Measurements from ENCODE around the gene MYMK. TPM values are rescaled to one million over a fixed set of nuclear protein-coding genes. Genes with fewer than 3 reads are reported as not detected.

Gene MYMK
- total RNA-seq, 1 experiment from 2014 or later = not detected

DNA sequence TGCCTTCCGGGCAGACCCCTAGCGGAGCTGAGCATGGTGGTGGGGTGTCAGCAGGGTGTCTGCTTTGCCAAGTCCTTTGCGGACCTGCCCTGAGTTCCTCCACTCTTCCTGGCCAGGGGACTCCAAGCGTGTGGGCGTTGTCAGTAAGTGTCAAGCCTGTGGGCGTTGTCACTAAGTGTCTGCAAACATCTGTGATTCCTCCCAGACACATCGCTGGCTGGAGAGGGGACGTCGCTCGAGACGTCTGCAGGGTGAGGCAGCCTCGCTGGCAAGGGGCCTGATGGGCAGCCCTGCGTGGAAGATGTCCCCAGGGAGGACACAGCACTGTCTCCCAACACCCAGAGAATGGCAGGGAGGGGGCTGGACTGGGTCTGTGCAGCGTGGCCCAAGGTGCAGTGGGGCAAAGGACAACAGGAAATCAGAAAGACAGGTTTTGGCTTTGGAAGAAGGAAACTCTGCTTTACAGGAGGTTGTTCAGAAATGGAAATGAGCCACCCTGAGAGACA, 38.6 kb upstream of the MYMK start:
- no peaks in the 10 kb centered on the region for H3K27me3 ChIP-seq (replicated peaks; ENCODE audit: control insufficient read depth, insufficient read depth, low read length)
- H3K9me3 ChIP-seq = no peaks in the 10 kb centered on the region
- intact Hi-C loops (cut with micrococcal nuclease; ENCODE audit: unreplicated experiment) = no loop called here
- H3K4me3 Mint-ChIP-seq (ENCODE audit: unreplicated experiment) = no peak overlapping the region
- H3K4me1 ChIP-seq = peaks cover 6% of the 10 kb centered on the region; the same call in 1 of the 2 replicates
- no peak overlapping the region for H3K27ac Mint-ChIP-seq (ENCODE audit: unreplicated experiment)
- H3K36me3 ChIP-seq (ENCODE audit: control insufficient read depth, insufficient read depth, low read length) = no peaks in the 10 kb centered on the region
- no peaks in the 10 kb centered on the region for H3K36me3 Mint-ChIP-seq (ENCODE audit: insufficient read depth, unreplicated experiment)
- CTCF ChIA-PET = no interaction called here
- no peak for TF ChIP-seq CTCF (IDR thresholded peaks at IDR 0.05; ENCODE audit: insufficient read depth in 1 of 2, low read depth in 1 of 2, low read length in 1 of 2, severe bottlenecking in 1 of 2, unreplicated experiment in 1 of 2)
- H3K9me3 Mint-ChIP-seq (ENCODE audit: unreplicated experiment) = no peaks in the 10 kb centered on the region
- H3K4me3 ChIP-seq (ENCODE audit: low read depth, low read length) = no peak overlapping the region
- H3K4me1 Mint-ChIP-seq (ENCODE audit: low read depth, unreplicated experiment) = peaks cover 13% of the 10 kb centered on the region
- BruUV-seq (replicated peaks) = no TSS peak
- DNase-seq = peak; percentile 16 to 56
- peaks cover 5% of the 10 kb centered on the region for H3K27me3 Mint-ChIP-seq (ENCODE audit: insufficient read depth, unreplicated experiment)
- POLR2A ChIA-PET = no interaction called here

- CTCF ChIA-PET = no interaction called here
- BruUV-seq (replicated peaks) = no TSS peak
- no peaks in the 10 kb centered on the region for H3K36me3 Mint-ChIP-seq (ENCODE audit: insufficient read depth, unreplicated experiment)
Measured at GRCh38 chr9:133562611-133563290, 38.0 kb upstream of the MYMK start.

GRCh38 chr9:133561976-133562554, 37.3 kb upstream of the MYMK start:
- Histone ChIP-seq H3K9me3 (no peaks in the 10 kb centered on the region), H3K36me3 (ENCODE audit: control insufficient read depth, insufficient read depth, low read length) (no peaks in the 10 kb centered on the region), H3K4me3 (ENCODE audit: low read depth, low read length) (no peak overlapping the region), H3K27me3 (replicated peaks; ENCODE audit: control insufficient read depth, insufficient read depth, low read length) (no peaks in the 10 kb centered on the region), H3K4me1 (peaks cover 6% of the 10 kb centered on the region; the same call in 1 of the 2 replicates)
- H3K27me3 Mint-ChIP-seq (ENCODE audit: insufficient read depth, unreplicated experiment) = peaks cover 5% of the 10 kb centered on the region
- intact Hi-C loops (cut with micrococcal nuclease; ENCODE audit: unreplicated experiment) = no loop called here
- no peak for DNase-seq
- no peaks in the 10 kb centered on the region for H3K36me3 Mint-ChIP-seq (ENCODE audit: insufficient read depth, unreplicated experiment)
- BruUV-seq (replicated peaks) = no TSS peak
- no peak overlapping the region for H3K4me3 Mint-ChIP-seq (ENCODE audit: unreplicated experiment)
- H3K4me1 Mint-ChIP-seq (ENCODE audit: low read depth, unreplicated experiment) = peaks cover 19% of the 10 kb centered on the region
- TF ChIP-seq CTCF (IDR thresholded peaks at IDR 0.05; ENCODE audit: insufficient read depth in 1 of 2, low read depth in 1 of 2, low read length in 1 of 2, severe bottlenecking in 1 of 2, unreplicated experiment in 1 of 2) = no peak
- CTCF ChIA-PET = no interaction called here
- H3K27ac Mint-ChIP-seq (ENCODE audit: unreplicated experiment) = no peak overlapping the region
- POLR2A ChIA-PET = no interaction called here
- no peaks in the 10 kb centered on the region for H3K9me3 Mint-ChIP-seq (ENCODE audit: unreplicated experiment)

More at GRCh38 chr9:133562611-133563290, 38.0 kb upstream of the MYMK start:
- H3K4me3 Mint-ChIP-seq (ENCODE audit: unreplicated experiment) = no peak overlapping the region
- H3K27me3 Mint-ChIP-seq (ENCODE audit: insufficient read depth, unreplicated experiment) = peaks cover 5% of the 10 kb centered on the region
- no peak overlapping the region for H3K27ac Mint-ChIP-seq (ENCODE audit: unreplicated experiment)
- Histone ChIP-seq H3K27me3 (replicated peaks; ENCODE audit: control insufficient read depth, insufficient read depth, low read length) (no peaks in the 10 kb centered on the region), H3K9me3 (no peaks in the 10 kb centered on the region), H3K4me1 (peaks cover 6% of the 10 kb centered on the region; the same call in 1 of the 2 replicates), H3K36me3 (ENCODE audit: control insufficient read depth, insufficient read depth, low read length) (no peaks in the 10 kb centered on the region), H3K4me3 (ENCODE audit: low read depth, low read length) (no peak overlapping the region)
- no peak for DNase-seq
- POLR2A ChIA-PET = no interaction called here
- intact Hi-C loops (cut with micrococcal nuclease; ENCODE audit: unreplicated experiment) = no loop called here
- H3K4me1 Mint-ChIP-seq (ENCODE audit: low read depth, unreplicated experiment) = peaks cover 19% of the 10 kb centered on the region
- TF ChIP-seq CTCF (IDR thresholded peaks at IDR 0.05; ENCODE audit: insufficient read depth in 1 of 2, low read depth in 1 of 2, low read length in 1 of 2, severe bottlenecking in 1 of 2, unreplicated experiment in 1 of 2) = no peak
- H3K9me3 Mint-ChIP-seq (ENCODE audit: unreplicated experiment) = no peaks in the 10 kb centered on the region
